Neural crest cell (in vitro differentiated cells): ENCODE data around the gene RNF130. TPM values are rescaled to one million over a fixed set of nuclear protein-coding genes. Genes with fewer than 3 reads are reported as not detected.

Source experiments
- DNase-seq: peaks from one replicate; pipeline ENCODE4 v3.0.0; 2021; ENCODE audit warnings: low read depth, mixed read lengths, low spot score
- H3K27ac Mint-ChIP-seq: one replicate; pipeline ENCODE4 v1.8.0; 2021; ENCODE audit warnings: mild to moderate bottlenecking, mixed read lengths; ENCODE audit not compliant: unreplicated experiment
- H3K27me3 Mint-ChIP-seq: 2 replicates; pipeline ENCODE4 v1.8.0; 2021; ENCODE audit warnings: low read depth, mild to moderate bottlenecking, mixed read lengths
- H3K36me3 Mint-ChIP-seq: 2 replicates; pipeline ENCODE4 v1.8.0; 2021; ENCODE audit warnings: low read depth, mild to moderate bottlenecking, mixed read lengths
- H3K4me1 Mint-ChIP-seq: 2 replicates; pipeline ENCODE4 v1.8.0; 2021; ENCODE audit warnings: mixed read lengths
- H3K4me3 Mint-ChIP-seq: one replicate; pipeline ENCODE4 v1.8.0; 2021; ENCODE audit warnings: mild to moderate bottlenecking, mixed read lengths
- H3K9me3 Mint-ChIP-seq: 2 replicates; pipeline ENCODE4 v1.8.0; 2021; ENCODE audit warnings: mixed read lengths
- total RNA-seq: library from RNA; stranded (reverse); gene quantifications from 2 replicates; pipeline ENCODE4 v1.2.1, GENCODE V29; 2021
- TF ChIP-seq, protein P1 (sequence below): fragments of 200-600 bp; sonication (generic); conservative IDR thresholded peaks from 2 replicates; pipeline ENCODE4 v1.5.0; 2021; ENCODE audit warnings: antibody characterized with exemption, mild to moderate bottlenecking

RNF130 gene
- total RNA-seq, 1 donor from 2014 or later, result 113 TPM

DNA sequence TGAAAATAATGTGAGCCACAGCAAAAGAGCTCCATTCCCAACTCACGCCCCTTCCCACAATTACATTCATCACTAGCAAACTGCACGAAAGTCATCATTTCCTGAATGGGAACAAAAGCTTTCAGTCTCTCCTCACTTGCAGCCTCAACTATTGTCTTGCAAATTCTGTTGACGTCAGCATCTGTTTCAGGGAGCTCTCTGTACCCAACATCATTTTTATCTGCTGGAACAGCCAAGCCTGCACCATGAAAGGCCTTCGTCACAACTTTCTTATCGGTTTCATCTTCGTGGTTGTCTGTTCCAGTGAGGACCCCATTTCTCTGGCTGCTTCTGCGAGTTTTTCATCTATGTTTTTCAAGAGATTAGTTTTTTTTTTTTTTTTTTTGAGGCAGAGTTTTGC, 14.3 kb upstream of the RNF130 start:
- DNase-seq, result no peak
- H3K27ac Mint-ChIP-seq, result peak overlapping the region; percentile 85
- peak overlapping the region; percentile 55 for H3K4me3 Mint-ChIP-seq

DNA sequence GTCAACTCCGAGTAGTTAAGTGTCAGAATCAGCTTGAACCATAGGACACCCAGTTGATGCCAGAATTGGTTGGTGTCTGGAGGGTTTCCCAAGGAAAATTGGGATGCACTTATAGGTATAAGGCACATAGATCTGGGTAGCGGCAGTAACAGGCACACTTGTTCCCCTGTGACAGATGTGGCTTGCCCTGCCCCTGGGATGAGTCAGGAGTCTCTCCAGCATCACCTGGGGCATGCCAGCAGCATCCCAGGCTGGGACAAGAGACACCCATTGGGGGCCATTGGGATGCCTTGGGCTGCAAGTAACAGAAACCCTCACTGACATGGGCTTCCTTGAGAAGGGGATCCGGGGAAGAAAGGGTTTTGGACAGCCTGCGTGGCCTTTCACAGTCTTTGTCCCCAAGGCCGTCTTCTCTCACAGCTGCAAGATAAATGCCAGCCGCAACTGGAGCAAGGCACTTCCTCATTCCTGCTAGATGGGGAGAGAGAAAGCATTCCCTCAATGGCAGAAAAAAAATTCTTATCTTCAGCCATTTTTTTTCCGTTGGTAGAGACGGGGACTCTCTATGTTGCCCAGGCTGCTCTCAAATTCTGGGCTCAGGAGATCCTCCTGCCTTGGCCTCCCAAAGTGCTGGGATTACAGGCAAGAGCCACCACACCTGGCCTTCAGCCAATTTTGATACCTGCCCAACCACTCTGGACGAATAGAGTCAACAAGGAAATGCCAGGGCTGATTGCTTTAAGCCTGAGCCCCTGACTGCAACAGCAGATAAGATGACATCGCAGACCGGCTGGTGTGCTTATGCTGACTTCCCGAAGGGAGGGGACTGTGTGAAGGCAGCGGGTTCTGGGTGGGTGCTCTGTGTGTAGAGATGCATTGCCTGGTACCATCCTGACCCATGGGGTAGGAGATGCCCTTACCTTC, 13.3 kb upstream of the RNF130 start:
- H3K27ac Mint-ChIP-seq, result peak overlapping the region; percentile 87
- TF ChIP-seq, protein P1, sequence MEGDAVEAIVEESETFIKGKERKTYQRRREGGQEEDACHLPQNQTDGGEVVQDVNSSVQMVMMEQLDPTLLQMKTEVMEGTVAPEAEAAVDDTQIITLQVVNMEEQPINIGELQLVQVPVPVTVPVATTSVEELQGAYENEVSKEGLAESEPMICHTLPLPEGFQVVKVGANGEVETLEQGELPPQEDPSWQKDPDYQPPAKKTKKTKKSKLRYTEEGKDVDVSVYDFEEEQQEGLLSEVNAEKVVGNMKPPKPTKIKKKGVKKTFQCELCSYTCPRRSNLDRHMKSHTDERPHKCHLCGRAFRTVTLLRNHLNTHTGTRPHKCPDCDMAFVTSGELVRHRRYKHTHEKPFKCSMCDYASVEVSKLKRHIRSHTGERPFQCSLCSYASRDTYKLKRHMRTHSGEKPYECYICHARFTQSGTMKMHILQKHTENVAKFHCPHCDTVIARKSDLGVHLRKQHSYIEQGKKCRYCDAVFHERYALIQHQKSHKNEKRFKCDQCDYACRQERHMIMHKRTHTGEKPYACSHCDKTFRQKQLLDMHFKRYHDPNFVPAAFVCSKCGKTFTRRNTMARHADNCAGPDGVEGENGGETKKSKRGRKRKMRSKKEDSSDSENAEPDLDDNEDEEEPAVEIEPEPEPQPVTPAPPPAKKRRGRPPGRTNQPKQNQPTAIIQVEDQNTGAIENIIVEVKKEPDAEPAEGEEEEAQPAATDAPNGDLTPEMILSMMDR, result no peak
- no peaks in the 10 kb centered on the region for H3K9me3 Mint-ChIP-seq
- H3K4me3 Mint-ChIP-seq, result peak overlapping the region; percentile 41
- no peak for DNase-seq
- no peaks in the 10 kb centered on the region for H3K27me3 Mint-ChIP-seq
- peaks cover 2% of the 10 kb centered on the region for H3K36me3 Mint-ChIP-seq
- peaks cover 59% of the 10 kb centered on the region for H3K4me1 Mint-ChIP-seq

More for the DNA sequence above, 14.3 kb upstream of the RNF130 start:
- no peaks in the 10 kb centered on the region for H3K27me3 Mint-ChIP-seq
- no peaks in the 10 kb centered on the region for H3K9me3 Mint-ChIP-seq
- H3K36me3 Mint-ChIP-seq, result no peaks in the 10 kb centered on the region
- TF ChIP-seq, protein P1, result no peak
- peaks cover 63% of the 10 kb centered on the region for H3K4me1 Mint-ChIP-seq

DNA sequence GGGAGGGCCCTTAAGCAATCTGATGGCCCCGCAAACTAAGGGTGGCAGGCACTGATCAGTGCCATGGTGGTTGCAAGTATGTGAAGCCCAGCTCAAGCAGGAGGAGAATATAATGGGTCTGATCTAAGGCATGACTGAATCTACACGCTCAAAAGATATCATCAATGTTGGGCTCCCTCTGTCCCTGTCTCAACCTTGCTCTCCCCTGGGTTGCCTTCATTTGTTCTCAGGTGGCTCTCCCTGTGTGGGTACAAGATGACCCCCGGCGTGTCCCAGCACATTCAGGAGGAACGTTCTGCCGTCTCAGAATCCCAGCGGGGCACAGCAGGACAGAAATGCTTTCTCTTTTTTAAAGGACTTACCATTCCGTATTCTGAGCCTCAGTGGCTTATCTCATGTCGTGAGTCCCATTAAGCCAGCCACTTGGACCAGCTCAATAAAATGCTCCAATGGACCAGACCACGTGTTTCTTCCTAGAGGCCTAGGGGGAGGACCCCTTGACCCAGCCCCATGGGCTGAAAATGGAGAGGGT, 12.0 kb upstream of the RNF130 start:
- H3K27me3 Mint-ChIP-seq, result no peaks in the 10 kb centered on the region
- DNase-seq, result no peak
- peak overlapping the region; percentile 91 for H3K27ac Mint-ChIP-seq
- H3K36me3 Mint-ChIP-seq, result peaks cover 2% of the 10 kb centered on the region
- peaks cover 58% of the 10 kb centered on the region for H3K4me1 Mint-ChIP-seq
- TF ChIP-seq, protein P1, result no peak
- no peaks in the 10 kb centered on the region for H3K9me3 Mint-ChIP-seq
- H3K4me3 Mint-ChIP-seq, result peak overlapping the region; percentile 77

DNA sequence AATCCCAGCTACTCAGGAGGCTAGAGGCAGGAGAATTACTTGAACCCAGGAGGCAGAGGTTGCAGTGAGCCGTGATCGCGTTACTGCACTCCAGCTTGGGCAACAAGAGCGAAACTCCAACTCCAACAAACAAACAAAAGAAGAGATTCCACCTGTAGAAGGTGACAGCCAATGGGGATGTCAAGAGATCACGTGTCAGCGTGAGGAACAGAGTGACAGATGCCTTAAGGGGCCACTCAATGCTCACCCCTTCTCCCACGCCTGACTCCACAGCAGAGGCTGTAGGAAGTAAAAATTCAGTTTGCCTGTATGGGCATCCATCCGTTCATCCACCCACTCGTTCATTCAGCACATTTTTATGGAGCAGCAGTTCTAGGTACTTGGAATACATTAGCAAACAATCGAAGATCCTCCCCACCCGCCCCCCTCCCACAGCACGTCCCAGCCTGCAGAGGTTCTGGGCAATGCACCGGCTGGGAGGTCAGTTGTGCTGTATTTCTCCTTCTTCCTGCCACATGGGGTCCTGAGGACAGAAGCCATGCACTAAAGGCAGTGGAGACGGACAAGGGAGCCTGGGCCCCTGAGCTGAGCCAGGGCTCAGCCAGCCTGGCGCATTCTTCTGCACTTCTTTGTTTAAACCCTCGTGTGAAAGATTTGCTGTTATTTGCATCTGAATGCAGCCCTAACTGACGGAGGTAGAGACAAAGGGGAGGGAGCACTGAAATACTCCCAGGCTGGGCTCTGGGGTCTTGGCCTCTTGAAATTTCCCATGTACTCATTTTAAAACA, 11.3 kb upstream of the RNF130 start:
- Mint-ChIP-seq H3K9me3 (no peaks in the 10 kb centered on the region), H3K4me3 (peak overlapping the region; percentile 77), H3K36me3 (peaks cover 2% of the 10 kb centered on the region), H3K27ac (peak overlapping the region; percentile 91), H3K27me3 (no peaks in the 10 kb centered on the region), H3K4me1 (peaks cover 54% of the 10 kb centered on the region)
- DNase-seq, result peak; percentile 43
- TF ChIP-seq, protein P1, result no peak

DNA sequence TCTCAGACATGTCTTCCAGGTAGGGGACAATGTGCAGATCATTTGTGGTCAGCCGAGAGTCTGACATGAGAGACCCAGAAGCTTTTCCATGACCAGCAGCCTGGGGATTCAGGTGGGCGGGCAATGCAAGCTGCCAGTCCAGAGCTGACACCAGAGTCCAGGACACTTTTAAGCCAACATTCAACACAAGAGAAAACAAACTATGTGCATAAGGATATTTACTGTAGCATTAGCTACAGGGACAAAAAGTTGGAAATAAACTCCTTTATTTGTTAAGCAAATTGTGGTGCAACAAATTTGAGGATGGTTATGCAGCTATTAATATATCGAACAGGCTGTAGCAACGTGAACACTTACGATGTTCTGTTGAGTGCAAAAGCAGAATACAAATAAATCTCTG, 9.9 kb upstream of the RNF130 start:
- TF ChIP-seq, protein P1, result no peak
- Mint-ChIP-seq H3K4me1 (peaks cover 46% of the 10 kb centered on the region), H3K36me3 (peaks cover 2% of the 10 kb centered on the region), H3K27ac (no peak overlapping the region), H3K4me3 (no peak overlapping the region), H3K27me3 (no peaks in the 10 kb centered on the region), H3K9me3 (no peaks in the 10 kb centered on the region)
- DNase-seq, result no peak
